ENCODE data around the gene BCR.

GRCh38 chr22:23286296-23286695 is 106.0 kb downstream of the BCR start:
- TF ChIP-seq, protein P1, sequence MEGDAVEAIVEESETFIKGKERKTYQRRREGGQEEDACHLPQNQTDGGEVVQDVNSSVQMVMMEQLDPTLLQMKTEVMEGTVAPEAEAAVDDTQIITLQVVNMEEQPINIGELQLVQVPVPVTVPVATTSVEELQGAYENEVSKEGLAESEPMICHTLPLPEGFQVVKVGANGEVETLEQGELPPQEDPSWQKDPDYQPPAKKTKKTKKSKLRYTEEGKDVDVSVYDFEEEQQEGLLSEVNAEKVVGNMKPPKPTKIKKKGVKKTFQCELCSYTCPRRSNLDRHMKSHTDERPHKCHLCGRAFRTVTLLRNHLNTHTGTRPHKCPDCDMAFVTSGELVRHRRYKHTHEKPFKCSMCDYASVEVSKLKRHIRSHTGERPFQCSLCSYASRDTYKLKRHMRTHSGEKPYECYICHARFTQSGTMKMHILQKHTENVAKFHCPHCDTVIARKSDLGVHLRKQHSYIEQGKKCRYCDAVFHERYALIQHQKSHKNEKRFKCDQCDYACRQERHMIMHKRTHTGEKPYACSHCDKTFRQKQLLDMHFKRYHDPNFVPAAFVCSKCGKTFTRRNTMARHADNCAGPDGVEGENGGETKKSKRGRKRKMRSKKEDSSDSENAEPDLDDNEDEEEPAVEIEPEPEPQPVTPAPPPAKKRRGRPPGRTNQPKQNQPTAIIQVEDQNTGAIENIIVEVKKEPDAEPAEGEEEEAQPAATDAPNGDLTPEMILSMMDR (IDR thresholded peaks at IDR 0.05; ENCODE audit: insufficient read depth, low read length, poor library complexity, severe bottlenecking) = no peak
- TF ChIP-seq EZH2phosphoT487 (conservative IDR thresholded peaks at IDR 0.05; ENCODE audit: low read length) = no peak
